ENCODE results near the gene TTLL4. TPM values are rescaled to one million over a fixed set of nuclear protein-coding genes. Genes with fewer than 3 reads are reported as not detected.

The TTLL4 gene
- total RNA-seq, 1 experiment from 2014 or later = 33.6 TPM

GRCh38 chr2:218746470-218746795 is 35.8 kb downstream of the TTLL4 start:
- no peaks in the 10 kb centered on the region for H3K9me3 Mint-ChIP-seq (ENCODE audit: unreplicated experiment)
- no peak overlapping the region for H3K27ac Mint-ChIP-seq (ENCODE audit: low read depth, unreplicated experiment)
- H3K27me3 Mint-ChIP-seq (ENCODE audit: insufficient read depth, unreplicated experiment) = no peaks in the 10 kb centered on the region
- no peak for TF ChIP-seq CTCF (IDR thresholded peaks at IDR 0.05; ENCODE audit: unreplicated experiment)
- no peaks in the 10 kb centered on the region for H3K4me1 Mint-ChIP-seq (ENCODE audit: insufficient read depth, unreplicated experiment)
- no peak for DNase-seq (ENCODE audit: unreplicated experiment)
- intact Hi-C loops (cut with micrococcal nuclease) = no loop called here
- ChIA-PET POLR2A (interaction anchor here (0.6 to 0.7 kb wide), 2 partner anchors 71 to 430 kb away, joined by 3 to 4 read pairs; partner anchors contain the start of gene CNPPD1), CTCF (interaction anchor here (0.5 to 2.7 kb wide), 4 partner anchors 12 to 549 kb away, joined by 3 to 10 read pairs (median 4); no protein-coding TSS in a partner anchor)
- BruUV-seq (replicated peaks) = no TSS peak
- H3K4me3 Mint-ChIP-seq (ENCODE audit: unreplicated experiment) = no peak overlapping the region
- H3K36me3 Mint-ChIP-seq (ENCODE audit: insufficient read depth, unreplicated experiment) = peaks cover 83% of the 10 kb centered on the region

- CTCF ChIA-PET = interaction anchor here (1.4 to 2.7 kb wide), 2 partner anchors 12 to 15 kb away, joined by 5 to 10 read pairs; no protein-coding TSS in a partner anchor
Observed at GRCh38 chr2:218746960-218747359, 36.3 kb downstream of the TTLL4 start.

DNA sequence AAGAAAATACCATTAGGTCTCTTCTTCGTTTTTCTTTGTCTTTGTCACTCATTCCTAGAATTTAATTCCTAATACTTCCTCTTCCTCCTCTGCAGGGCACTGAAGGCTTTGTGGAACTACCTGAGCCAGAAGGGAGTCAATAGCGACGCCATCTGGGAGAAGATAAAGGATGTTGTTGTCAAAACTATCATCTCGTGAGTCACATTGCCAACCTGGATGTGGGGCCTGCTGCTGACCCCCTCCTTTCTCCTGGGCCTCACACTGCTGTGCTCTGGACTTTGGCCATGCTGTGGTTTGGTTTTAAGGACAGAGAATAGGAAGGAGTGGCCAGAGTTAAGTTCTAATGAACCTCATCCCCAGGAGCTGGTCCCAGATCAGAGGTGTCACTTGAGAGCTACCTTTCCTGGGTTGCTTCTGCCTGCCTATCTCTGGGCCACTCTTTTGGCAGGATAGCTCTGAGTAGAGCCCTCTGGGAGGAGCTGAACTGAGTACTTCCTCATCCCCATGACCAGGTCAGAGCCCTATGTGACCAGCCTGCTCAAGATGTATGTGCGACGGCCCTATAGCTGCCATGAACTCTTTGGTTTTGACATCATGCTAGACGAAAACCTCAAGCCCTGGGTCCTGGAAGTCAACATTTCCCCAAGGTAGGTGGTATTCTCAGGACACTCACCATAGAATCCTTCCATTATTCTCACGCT is 38.3 kb downstream of the TTLL4 start:
- intact Hi-C loops (cut with micrococcal nuclease) = no loop called here

More at GRCh38 chr2:218746960-218747359, 36.3 kb downstream of the TTLL4 start:
- no peaks in the 10 kb centered on the region for H3K4me1 Mint-ChIP-seq (ENCODE audit: insufficient read depth, unreplicated experiment)
- BruUV-seq (replicated peaks) = no TSS peak
- TF ChIP-seq CTCF (IDR thresholded peaks at IDR 0.05; ENCODE audit: unreplicated experiment) = no peak
- H3K27me3 Mint-ChIP-seq (ENCODE audit: insufficient read depth, unreplicated experiment) = no peaks in the 10 kb centered on the region
- POLR2A ChIA-PET = interaction anchor here (0.7 kb wide), 1 partner anchor 429 kb away, joined by 3 read pairs; the partner anchor contains the start of gene CNPPD1
- H3K27ac Mint-ChIP-seq (ENCODE audit: low read depth, unreplicated experiment) = no peak overlapping the region
- H3K4me3 Mint-ChIP-seq (ENCODE audit: unreplicated experiment) = no peak overlapping the region
- no peak for DNase-seq (ENCODE audit: unreplicated experiment)
- H3K36me3 Mint-ChIP-seq (ENCODE audit: insufficient read depth, unreplicated experiment) = peaks cover 85% of the 10 kb centered on the region
- intact Hi-C loops (cut with micrococcal nuclease) = no loop called here
- no peaks in the 10 kb centered on the region for H3K9me3 Mint-ChIP-seq (ENCODE audit: unreplicated experiment)

More for the DNA sequence above, 38.3 kb downstream of the TTLL4 start:
- H3K9me3 Mint-ChIP-seq (ENCODE audit: unreplicated experiment) = no peaks in the 10 kb centered on the region
- peaks cover 85% of the 10 kb centered on the region for H3K36me3 Mint-ChIP-seq (ENCODE audit: insufficient read depth, unreplicated experiment)
- H3K27me3 Mint-ChIP-seq (ENCODE audit: insufficient read depth, unreplicated experiment) = no peaks in the 10 kb centered on the region
- BruUV-seq (replicated peaks) = no TSS peak
- H3K27ac Mint-ChIP-seq (ENCODE audit: low read depth, unreplicated experiment) = no peak overlapping the region
- POLR2A ChIA-PET = no interaction called here
- TF ChIP-seq CTCF (IDR thresholded peaks at IDR 0.05; ENCODE audit: unreplicated experiment) = no peak
- CTCF ChIA-PET = interaction anchor here (0.6 kb wide), 1 partner anchor 19 kb away, joined by 3 read pairs; no protein-coding TSS in a partner anchor
- no peak overlapping the region for H3K4me3 Mint-ChIP-seq (ENCODE audit: unreplicated experiment)
- no peak for DNase-seq (ENCODE audit: unreplicated experiment)
- no peaks in the 10 kb centered on the region for H3K4me1 Mint-ChIP-seq (ENCODE audit: insufficient read depth, unreplicated experiment)
